Amygdala (tissue), 56 donors: Measurements from ENCODE around the gene CDX2.
A peak's percentile ranks its signal among the peaks of the same experiment; 100 is the strongest.
"Not testable (repeated sequence)": the region's sequence is repeated elsewhere in the genome, so short reads cannot be mapped to it uniquely, and the experiment has no call there.

Experiments used
- DNase-seq, 56 donors: peaks; one replicate each; lab custom pipeline; 2025; lab: John Stamatoyannopoulos, UW

CDX2 gene

GRCh38 chr13:27965740-27966640 is 3.1 kb downstream of the CDX2 start:
- DNase-seq = no peak

- no peak for DNase-seq
These were observed 3.8 kb downstream of the CDX2 start for GRCh38 chr13:27965343-27965739.

- no peak for DNase-seq
These were observed 4.3 kb downstream of the CDX2 start for GRCh38 chr13:27964741-27965323.

- not testable (repeated sequence) for DNase-seq
These were observed 4.9 kb downstream of the CDX2 start for GRCh38 chr13:27964206-27964605.

- DNase-seq = no peak
These were observed 5.6 kb downstream of the CDX2 start for GRCh38 chr13:27963491-27963890.

GRCh38 chr13:27962982-27963381 is 6.1 kb downstream of the CDX2 start:
- DNase-seq = no peak

GRCh38 chr13:27962128-27962841 is 6.8 kb downstream of the CDX2 start:
- DNase-seq = no peak

GRCh38 chr13:27961227-27962085 is 7.7 kb downstream of the CDX2 start:
- DNase-seq = no peak

GRCh38 chr13:27960362-27961226 is 8.5 kb downstream of the CDX2 start:
- DNase-seq = peak in 2 of 56 donors; percentile 4 to 6

- DNase-seq = no peak
These were observed 9.1 kb downstream of the CDX2 start for GRCh38 chr13:27959976-27960361.

- no peak for DNase-seq
These were observed 12.4 kb downstream of the CDX2 start for GRCh38 chr13:27956576-27957300.

GRCh38 chr13:27955014-27955591 is 14.0 kb downstream of the CDX2 start:
- no peak for DNase-seq

- DNase-seq = no peak
These were observed 14.7 kb downstream of the CDX2 start for GRCh38 chr13:27954406-27954851.

GRCh38 chr13:27953676-27954405 is 15.3 kb downstream of the CDX2 start:
- DNase-seq = peak in 26 of 56 donors; percentile 4 to 69 (median 18)

- DNase-seq = no peak
These were observed 16.0 kb downstream of the CDX2 start for GRCh38 chr13:27952876-27953675.

GRCh38 chr13:27942972-27943371 is 26.1 kb downstream of the CDX2 start:
- DNase-seq = no peak
